ENCODE measurements around the gene TGM6. TPM values are rescaled to one million over a fixed set of nuclear protein-coding genes. Genes with fewer than 3 reads are reported as not detected.

The TGM6 gene
- polyA plus RNA-seq, 1 experiment, result not detected

DNA sequence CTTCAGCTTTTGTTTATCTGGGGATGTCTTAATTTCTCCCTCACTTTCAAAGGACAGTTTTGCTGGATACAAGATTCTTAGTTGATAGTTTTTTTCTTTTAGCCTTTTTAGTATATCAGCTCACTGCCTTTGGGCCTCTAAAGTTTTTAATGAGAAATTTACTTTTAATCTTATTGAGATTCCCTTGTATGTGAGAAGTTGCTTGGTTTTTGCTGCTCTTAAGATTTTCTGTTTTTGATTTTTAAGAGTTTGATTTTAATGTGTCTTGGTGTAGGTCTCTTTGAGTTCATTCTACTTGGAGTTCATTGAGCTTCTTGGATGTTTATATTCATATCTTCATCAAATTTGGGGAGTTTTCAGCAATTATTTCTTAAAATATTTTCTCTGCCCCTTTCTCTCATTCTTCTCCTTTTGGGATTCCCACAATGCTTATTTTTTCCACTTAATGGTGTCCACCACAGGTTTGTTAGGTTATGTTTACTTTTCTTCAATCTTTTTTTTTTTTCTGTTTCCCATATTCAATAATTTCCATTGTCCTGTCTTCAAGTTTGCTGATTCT, 19.6 kb upstream of the TGM6 start:
- no peaks in the 10 kb centered on the region for H3K9me3 ChIP-seq (ENCODE audit: control insufficient read depth, insufficient read depth, low read length)
- TF ChIP-seq, protein P1, sequence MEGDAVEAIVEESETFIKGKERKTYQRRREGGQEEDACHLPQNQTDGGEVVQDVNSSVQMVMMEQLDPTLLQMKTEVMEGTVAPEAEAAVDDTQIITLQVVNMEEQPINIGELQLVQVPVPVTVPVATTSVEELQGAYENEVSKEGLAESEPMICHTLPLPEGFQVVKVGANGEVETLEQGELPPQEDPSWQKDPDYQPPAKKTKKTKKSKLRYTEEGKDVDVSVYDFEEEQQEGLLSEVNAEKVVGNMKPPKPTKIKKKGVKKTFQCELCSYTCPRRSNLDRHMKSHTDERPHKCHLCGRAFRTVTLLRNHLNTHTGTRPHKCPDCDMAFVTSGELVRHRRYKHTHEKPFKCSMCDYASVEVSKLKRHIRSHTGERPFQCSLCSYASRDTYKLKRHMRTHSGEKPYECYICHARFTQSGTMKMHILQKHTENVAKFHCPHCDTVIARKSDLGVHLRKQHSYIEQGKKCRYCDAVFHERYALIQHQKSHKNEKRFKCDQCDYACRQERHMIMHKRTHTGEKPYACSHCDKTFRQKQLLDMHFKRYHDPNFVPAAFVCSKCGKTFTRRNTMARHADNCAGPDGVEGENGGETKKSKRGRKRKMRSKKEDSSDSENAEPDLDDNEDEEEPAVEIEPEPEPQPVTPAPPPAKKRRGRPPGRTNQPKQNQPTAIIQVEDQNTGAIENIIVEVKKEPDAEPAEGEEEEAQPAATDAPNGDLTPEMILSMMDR (IDR thresholded peaks at IDR 0.05; ENCODE audit: low read depth, low read length), result no peak
- no peaks in the 10 kb centered on the region for H3K27me3 ChIP-seq (ENCODE audit: control insufficient read depth, insufficient read depth, low read length)
- POLR2A ChIA-PET, result no interaction called here
- CTCF ChIA-PET, result no interaction called here
- H3K4me3 ChIP-seq (ENCODE audit: low read depth, low read length), result no peak overlapping the region
- H3K27ac ChIP-seq (ENCODE audit: low read depth, low read length), result no peak overlapping the region
- DNase-seq (ENCODE audit: low read depth, low spot score), result no peak

DNA sequence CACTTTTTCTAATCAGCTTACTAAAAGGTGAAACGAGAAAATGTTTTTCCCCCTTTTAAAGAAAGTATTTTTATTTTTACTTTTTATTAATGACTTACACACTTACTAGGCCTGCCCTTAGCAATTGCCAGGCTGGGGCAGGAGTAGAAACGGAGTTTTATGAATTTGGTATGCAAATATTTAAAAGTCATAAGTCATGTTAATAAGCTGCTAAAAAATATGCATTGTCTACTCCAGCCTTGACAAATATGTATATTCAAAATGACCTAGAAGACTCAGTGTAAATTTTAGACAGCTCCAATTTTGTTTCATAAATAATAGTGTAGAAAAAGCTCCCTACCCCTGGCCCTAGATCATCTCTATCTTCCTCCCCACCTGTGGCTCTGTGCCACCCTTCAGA, 17.5 kb upstream of the TGM6 start:
- ChIA-PET POLR2A (no interaction called here), CTCF (interaction anchor here (1.2 kb wide), 1 partner anchor 89 kb away, joined by 3 read pairs; no protein-coding TSS in a partner anchor)
- Histone ChIP-seq H3K27me3 (ENCODE audit: control insufficient read depth, insufficient read depth, low read length) (no peaks in the 10 kb centered on the region), H3K9me3 (ENCODE audit: control insufficient read depth, insufficient read depth, low read length) (no peaks in the 10 kb centered on the region), H3K4me3 (ENCODE audit: low read depth, low read length) (no peak overlapping the region), H3K27ac (ENCODE audit: low read depth, low read length) (no peak overlapping the region)
- TF ChIP-seq, protein P1 (IDR thresholded peaks at IDR 0.05; ENCODE audit: low read depth, low read length), result no peak
- no peak for DNase-seq (ENCODE audit: low read depth, low spot score)

DNA sequence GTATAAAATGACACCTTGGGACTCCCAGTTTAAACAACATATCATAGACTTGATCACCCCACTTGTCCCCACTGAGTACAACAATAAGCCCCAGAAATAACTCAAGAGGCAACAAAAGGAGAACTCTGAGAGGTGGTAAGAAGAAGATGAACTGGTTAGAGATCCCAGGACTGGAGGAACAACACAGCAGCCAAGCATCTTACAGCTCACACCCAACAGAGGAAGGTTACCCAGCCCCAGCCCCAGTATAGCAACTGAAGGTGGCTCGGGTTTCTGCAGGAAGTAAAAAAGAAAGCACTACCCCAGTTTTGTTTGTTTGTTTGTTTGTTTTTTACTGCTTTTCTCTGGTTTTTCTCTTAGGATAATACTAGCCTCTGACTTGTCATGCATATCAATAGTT, 17.1 kb upstream of the TGM6 start:
- TF ChIP-seq, protein P1 (IDR thresholded peaks at IDR 0.05; ENCODE audit: low read depth, low read length), result no peak
- H3K4me3 ChIP-seq (ENCODE audit: low read depth, low read length), result no peak overlapping the region
- ChIA-PET POLR2A (no interaction called here), CTCF (interaction anchor here (1.2 kb wide), 1 partner anchor 88 kb away, joined by 3 read pairs; no protein-coding TSS in a partner anchor)
- H3K27ac ChIP-seq (ENCODE audit: low read depth, low read length), result no peak overlapping the region
- H3K9me3 ChIP-seq (ENCODE audit: control insufficient read depth, insufficient read depth, low read length), result no peaks in the 10 kb centered on the region
- no peak for DNase-seq (ENCODE audit: low read depth, low spot score)
- no peaks in the 10 kb centered on the region for H3K27me3 ChIP-seq (ENCODE audit: control insufficient read depth, insufficient read depth, low read length)

DNA sequence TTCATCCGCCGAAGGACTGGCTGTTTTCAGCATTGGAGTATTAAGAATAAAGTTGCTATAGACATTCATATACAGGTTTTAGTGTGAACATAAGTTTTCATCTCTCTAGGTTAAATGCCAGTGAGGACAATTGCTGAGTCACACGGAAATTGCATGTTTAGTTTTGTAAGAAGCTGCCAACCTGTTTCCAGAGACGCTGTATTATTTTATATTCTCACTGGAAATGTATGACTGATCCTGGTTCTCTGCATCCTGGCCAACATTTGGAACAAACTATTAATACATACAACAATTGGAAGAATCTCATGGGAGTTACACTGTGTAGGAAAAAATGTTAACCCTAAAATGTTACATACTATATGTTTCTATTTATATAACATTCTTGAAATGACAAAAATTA, 16.7 kb upstream of the TGM6 start:
- CTCF ChIA-PET, result no interaction called here
- DNase-seq (ENCODE audit: low read depth, low spot score), result no peak
- Histone ChIP-seq H3K4me3 (ENCODE audit: low read depth, low read length) (no peak overlapping the region), H3K9me3 (ENCODE audit: control insufficient read depth, insufficient read depth, low read length) (no peaks in the 10 kb centered on the region), H3K27ac (ENCODE audit: low read depth, low read length) (no peak overlapping the region), H3K27me3 (ENCODE audit: control insufficient read depth, insufficient read depth, low read length) (no peaks in the 10 kb centered on the region)
- TF ChIP-seq, protein P1 (IDR thresholded peaks at IDR 0.05; ENCODE audit: low read depth, low read length), result no peak
- POLR2A ChIA-PET, result no interaction called here

DNA sequence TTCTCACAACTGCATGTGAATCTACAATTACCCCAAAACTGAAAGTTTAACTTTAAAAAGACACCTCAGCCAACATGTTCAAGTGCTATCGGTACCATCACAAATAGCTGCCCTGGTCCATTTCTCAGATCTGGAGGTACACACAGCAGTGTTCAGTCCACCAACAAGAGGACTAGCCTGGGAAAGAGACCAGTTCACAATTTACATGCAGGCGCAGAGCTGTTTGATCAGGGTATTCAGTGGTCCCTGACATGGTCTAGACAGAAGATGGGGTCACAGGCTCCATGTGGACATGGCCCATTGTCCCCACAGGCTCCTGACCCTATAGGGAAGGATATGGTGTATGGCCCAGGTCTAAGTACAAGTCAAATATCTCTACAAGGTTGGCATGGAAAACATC, 15.6 kb upstream of the TGM6 start:
- POLR2A ChIA-PET, result no interaction called here
- peaks cover 2% of the 10 kb centered on the region for H3K27me3 ChIP-seq (ENCODE audit: control insufficient read depth, insufficient read depth, low read length)
- TF ChIP-seq, protein P1 (IDR thresholded peaks at IDR 0.05; ENCODE audit: low read depth, low read length), result no peak
- H3K9me3 ChIP-seq (ENCODE audit: control insufficient read depth, insufficient read depth, low read length), result no peaks in the 10 kb centered on the region
- CTCF ChIA-PET, result no interaction called here
- no peak for DNase-seq (ENCODE audit: low read depth, low spot score)
- H3K4me3 ChIP-seq (ENCODE audit: low read depth, low read length), result no peak overlapping the region
- no peak overlapping the region for H3K27ac ChIP-seq (ENCODE audit: low read depth, low read length)

All from AG04450 (cell line).